ENCODE data around the gene DCAF11. TPM values are rescaled to one million over a fixed set of nuclear protein-coding genes. Genes with fewer than 3 reads are reported as not detected.

The DCAF11 gene
- total and polyA plus RNA-seq, 2 of the 13 experiments (the other 11 are each of a cell fraction or from before 2014, with no cell fraction given): 150 to 257 TPM

DNA sequence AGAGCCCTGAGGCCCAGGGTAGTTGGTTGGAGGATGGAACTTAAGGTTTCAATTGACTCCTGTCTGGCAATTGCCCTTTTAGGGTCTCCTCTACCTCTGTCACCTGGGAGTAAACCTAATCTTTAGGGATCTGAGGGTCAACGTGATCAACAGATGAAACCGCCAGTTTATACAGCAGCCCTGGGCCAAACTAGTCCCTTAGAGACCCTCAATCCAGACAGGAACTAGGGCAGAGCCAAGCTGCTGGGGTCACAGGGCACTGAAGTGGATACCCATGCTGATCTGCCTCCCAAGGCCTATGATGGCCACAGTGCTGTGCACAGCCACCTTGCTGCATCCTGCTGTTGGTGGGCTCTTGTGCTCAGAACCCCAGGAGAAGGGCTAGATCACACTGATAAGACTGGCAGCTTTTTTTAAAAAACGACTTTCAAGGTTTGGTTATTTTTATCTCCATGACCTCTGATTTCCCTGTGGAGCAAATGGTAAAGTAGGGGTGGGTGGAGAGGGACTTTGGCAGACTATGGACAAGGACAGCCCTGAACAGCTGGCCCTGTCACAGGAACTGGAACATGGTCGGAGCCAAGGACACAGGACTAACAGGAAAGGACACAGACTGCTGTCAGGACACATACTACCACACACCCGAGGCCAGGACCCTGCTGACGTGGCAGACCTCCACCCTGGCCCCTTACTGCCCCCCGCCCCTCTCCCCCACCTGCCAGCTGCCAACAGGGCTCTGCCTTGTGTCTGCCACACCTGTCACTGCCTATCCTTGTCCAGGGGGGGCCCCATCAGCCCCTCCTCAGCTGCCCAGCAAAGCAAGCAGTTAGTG is 16.4 kb downstream of the DCAF11 start (continued):
- TF ChIP-seq, protein P1, sequence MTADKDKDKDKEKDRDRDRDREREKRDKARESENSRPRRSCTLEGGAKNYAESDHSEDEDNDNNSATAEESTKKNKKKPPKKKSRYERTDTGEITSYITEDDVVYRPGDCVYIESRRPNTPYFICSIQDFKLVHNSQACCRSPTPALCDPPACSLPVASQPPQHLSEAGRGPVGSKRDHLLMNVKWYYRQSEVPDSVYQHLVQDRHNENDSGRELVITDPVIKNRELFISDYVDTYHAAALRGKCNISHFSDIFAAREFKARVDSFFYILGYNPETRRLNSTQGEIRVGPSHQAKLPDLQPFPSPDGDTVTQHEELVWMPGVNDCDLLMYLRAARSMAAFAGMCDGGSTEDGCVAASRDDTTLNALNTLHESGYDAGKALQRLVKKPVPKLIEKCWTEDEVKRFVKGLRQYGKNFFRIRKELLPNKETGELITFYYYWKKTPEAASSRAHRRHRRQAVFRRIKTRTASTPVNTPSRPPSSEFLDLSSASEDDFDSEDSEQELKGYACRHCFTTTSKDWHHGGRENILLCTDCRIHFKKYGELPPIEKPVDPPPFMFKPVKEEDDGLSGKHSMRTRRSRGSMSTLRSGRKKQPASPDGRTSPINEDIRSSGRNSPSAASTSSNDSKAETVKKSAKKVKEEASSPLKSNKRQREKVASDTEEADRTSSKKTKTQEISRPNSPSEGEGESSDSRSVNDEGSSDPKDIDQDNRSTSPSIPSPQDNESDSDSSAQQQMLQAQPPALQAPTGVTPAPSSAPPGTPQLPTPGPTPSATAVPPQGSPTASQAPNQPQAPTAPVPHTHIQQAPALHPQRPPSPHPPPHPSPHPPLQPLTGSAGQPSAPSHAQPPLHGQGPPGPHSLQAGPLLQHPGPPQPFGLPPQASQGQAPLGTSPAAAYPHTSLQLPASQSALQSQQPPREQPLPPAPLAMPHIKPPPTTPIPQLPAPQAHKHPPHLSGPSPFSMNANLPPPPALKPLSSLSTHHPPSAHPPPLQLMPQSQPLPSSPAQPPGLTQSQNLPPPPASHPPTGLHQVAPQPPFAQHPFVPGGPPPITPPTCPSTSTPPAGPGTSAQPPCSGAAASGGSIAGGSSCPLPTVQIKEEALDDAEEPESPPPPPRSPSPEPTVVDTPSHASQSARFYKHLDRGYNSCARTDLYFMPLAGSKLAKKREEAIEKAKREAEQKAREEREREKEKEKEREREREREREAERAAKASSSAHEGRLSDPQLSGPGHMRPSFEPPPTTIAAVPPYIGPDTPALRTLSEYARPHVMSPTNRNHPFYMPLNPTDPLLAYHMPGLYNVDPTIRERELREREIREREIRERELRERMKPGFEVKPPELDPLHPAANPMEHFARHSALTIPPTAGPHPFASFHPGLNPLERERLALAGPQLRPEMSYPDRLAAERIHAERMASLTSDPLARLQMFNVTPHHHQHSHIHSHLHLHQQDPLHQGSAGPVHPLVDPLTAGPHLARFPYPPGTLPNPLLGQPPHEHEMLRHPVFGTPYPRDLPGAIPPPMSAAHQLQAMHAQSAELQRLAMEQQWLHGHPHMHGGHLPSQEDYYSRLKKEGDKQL (CRISPR knock-in tag; IDR thresholded peaks at IDR 0.05; ENCODE audit: low read depth): no peak
- TF ChIP-seq MEIS2 (CRISPR knock-in tag; IDR thresholded peaks at IDR 0.05): peak; percentile 76
- no peak for TF ChIP-seq KDM5B (CRISPR knock-in tag; IDR thresholded peaks at IDR 0.05; ENCODE audit: borderline replicate concordance)
- TF ChIP-seq NR2F6 (IDR thresholded peaks at IDR 0.05): peak; percentile 62
- TF ChIP-seq NR2F6 (CRISPR knock-in tag; IDR thresholded peaks at IDR 0.05): peak; percentile 75
- TF ChIP-seq ZNF333 (CRISPR knock-in tag; IDR thresholded peaks at IDR 0.05; ENCODE audit: borderline replicate concordance): 0 out of 2 replicates have a peak, but pooled peaks have one; percentile 29
- TF ChIP-seq ZFAT (CRISPR knock-in tag; conservative IDR thresholded peaks at IDR 0.05): no peak
- TF ChIP-seq ZSCAN29 (CRISPR knock-in tag; conservative IDR thresholded peaks at IDR 0.05): 0 out of 2 replicates have a peak, but pooled peaks have one; percentile 56
- peak; percentile 83 for TF ChIP-seq WIZ (CRISPR knock-in tag; IDR thresholded peaks at IDR 0.05)
- TF ChIP-seq, protein P2, sequence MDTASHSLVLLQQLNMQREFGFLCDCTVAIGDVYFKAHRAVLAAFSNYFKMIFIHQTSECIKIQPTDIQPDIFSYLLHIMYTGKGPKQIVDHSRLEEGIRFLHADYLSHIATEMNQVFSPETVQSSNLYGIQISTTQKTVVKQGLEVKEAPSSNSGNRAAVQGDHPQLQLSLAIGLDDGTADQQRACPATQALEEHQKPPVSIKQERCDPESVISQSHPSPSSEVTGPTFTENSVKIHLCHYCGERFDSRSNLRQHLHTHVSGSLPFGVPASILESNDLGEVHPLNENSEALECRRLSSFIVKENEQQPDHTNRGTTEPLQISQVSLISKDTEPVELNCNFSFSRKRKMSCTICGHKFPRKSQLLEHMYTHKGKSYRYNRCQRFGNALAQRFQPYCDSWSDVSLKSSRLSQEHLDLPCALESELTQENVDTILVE (CRISPR knock-in tag; IDR thresholded peaks at IDR 0.05): no peak
- TF ChIP-seq, protein P3, sequence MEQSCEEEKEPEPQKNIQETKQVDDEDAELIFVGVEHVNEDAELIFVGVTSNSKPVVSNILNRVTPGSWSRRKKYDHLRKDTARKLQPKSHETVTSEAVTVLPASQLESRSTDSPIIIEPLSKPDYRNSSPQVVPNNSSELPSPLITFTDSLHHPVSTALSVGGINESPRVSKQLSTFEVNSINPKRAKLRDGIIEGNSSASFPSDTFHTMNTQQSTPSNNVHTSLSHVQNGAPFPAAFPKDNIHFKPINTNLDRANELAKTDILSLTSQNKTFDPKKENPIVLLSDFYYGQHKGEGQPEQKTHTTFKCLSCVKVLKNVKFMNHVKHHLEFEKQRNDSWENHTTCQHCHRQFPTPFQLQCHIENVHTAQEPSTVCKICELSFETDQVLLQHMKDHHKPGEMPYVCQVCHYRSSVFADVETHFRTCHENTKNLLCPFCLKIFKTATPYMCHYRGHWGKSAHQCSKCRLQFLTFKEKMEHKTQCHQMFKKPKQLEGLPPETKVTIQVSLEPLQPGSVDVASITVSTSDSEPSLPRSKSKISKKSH (CRISPR knock-in tag; IDR thresholded peaks at IDR 0.05; ENCODE audit: borderline replicate concordance): peak; percentile 69; the same call in 1 of the 2 replicates
- TF ChIP-seq ZNF292 (CRISPR knock-in tag; IDR thresholded peaks at IDR 0.05; ENCODE audit: borderline replicate concordance, low read depth): no peak
- TF ChIP-seq SNRNP70 (IDR thresholded peaks at IDR 0.05; ENCODE audit: low read depth, low read length): no peak
- no peak for TF ChIP-seq ZNF17 (CRISPR knock-in tag; IDR thresholded peaks at IDR 0.05)
- TF ChIP-seq KDM5A (IDR thresholded peaks at IDR 0.05; ENCODE audit: borderline replicate concordance, low read length): no peak
- TF ChIP-seq, protein P4, sequence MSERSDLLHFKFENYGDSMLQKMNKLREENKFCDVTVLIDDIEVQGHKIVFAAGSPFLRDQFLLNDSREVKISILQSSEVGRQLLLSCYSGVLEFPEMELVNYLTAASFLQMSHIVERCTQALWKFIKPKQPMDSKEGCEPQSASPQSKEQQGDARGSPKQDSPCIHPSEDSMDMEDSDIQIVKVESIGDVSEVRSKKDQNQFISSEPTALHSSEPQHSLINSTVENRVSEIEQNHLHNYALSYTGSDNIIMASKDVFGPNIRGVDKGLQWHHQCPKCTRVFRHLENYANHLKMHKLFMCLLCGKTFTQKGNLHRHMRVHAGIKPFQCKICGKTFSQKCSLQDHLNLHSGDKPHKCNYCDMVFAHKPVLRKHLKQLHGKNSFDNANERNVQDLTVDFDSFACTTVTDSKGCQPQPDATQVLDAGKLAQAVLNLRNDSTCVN (CRISPR knock-in tag; IDR thresholded peaks at IDR 0.05; ENCODE audit: borderline replicate concordance): peak; percentile 29; the same call in 1 of the 2 replicates
- peak; percentile 83 for TF ChIP-seq SPEN (CRISPR knock-in tag; IDR thresholded peaks at IDR 0.05; ENCODE audit: low read depth)
- TF ChIP-seq SOX13 (IDR thresholded peaks at IDR 0.05): no peak
- peak in 1 of 2 experiments; percentile 53; a peak in 1 of 4 replicates for TF ChIP-seq SOX13 (CRISPR knock-in tag; conservative IDR thresholded peaks at IDR 0.05 in 1 of 2, IDR thresholded peaks at IDR 0.05 in 1 of 2)
